Gastroesophageal sphincter (tissue), 3 donors: Measurements from ENCODE around the gene EPHA7.

Source experiments
- POLR2A ChIP-seq, 2 donors: fragments of 450-650 bp; IDR thresholded peaks; one replicate each; pipeline ENCODE4 v1.6.1; 2017; ENCODE audit warnings: antibody characterized with exemption in 2 of 2, mild to moderate bottlenecking in 2 of 2, moderate library complexity in 1 of 2
- TF ChIP-seq, protein P1 (sequence below), 4 experiments: fragments of 200-600 bp in 2 of 4; fragments of 450-650 bp in 2 of 4; sonication (generic) in 1 of 4; IDR thresholded peaks; one replicate each; pipeline ENCODE4 v1.5.1; 2017 to 2019; ENCODE audit warnings: antibody characterized with exemption in 4 of 4, mild to moderate bottlenecking in 2 of 4, moderate library complexity in 2 of 4

DNA sequence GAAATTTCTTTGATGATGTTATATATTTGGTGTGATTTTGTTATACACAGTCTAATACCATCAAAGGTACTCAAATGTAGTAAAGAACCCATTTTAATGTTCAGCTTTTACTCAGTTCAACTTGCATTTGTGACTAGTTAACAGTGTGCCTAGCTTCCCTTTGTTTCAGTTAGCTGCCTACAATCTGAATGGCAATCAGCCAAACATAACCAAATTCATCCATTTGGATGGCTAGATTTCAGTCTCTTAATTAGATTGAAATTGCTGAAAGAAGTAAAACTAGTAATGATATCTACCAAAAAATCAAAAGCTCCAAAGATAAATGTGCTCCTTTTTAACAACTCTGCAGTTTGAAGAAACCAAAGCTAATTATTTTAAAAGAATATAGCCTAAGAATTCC is 6.9 kb downstream of the EPHA7 start:
- TF ChIP-seq, protein P1, sequence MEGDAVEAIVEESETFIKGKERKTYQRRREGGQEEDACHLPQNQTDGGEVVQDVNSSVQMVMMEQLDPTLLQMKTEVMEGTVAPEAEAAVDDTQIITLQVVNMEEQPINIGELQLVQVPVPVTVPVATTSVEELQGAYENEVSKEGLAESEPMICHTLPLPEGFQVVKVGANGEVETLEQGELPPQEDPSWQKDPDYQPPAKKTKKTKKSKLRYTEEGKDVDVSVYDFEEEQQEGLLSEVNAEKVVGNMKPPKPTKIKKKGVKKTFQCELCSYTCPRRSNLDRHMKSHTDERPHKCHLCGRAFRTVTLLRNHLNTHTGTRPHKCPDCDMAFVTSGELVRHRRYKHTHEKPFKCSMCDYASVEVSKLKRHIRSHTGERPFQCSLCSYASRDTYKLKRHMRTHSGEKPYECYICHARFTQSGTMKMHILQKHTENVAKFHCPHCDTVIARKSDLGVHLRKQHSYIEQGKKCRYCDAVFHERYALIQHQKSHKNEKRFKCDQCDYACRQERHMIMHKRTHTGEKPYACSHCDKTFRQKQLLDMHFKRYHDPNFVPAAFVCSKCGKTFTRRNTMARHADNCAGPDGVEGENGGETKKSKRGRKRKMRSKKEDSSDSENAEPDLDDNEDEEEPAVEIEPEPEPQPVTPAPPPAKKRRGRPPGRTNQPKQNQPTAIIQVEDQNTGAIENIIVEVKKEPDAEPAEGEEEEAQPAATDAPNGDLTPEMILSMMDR (IDR thresholded peaks at IDR 0.05), result no peak
- TF ChIP-seq POLR2A (IDR thresholded peaks at IDR 0.05), result no peak
